HEK293 (cell line): ENCODE results near the gene DPYD.

Experiments
- CTCF ChIA-PET: fragments of 350-600 bp; formaldehyde crosslinking; extraction: SDS; loops from one replicate; lab custom pipeline; 2021; ENCODE audit warnings: antibody characterized with exemption; lab: Yijun Ruan, JAX
- POLR2A ChIA-PET: fragments of 300-600 bp; formaldehyde crosslinking; extraction: SDS; loops from one replicate; lab custom pipeline; 2020; ENCODE audit warnings: antibody characterized with exemption, inconsistent platforms; lab: Yijun Ruan, JAX
- H3K27ac ChIP-seq: fragments of 200-500 bp; sonication (Bioruptor generic); 2 replicates; pipeline ENCODE4 v1.5.1; 2014; ENCODE audit warnings: low read depth, low read length, control low read depth, inconsistent platforms; ENCODE audit errors: extremely low read depth
- H3K36me3 ChIP-seq, 2 experiments: fragments of 200-500 bp in 1 of 2; sonication (Bioruptor generic) in 1 of 2; 1 replicate in 1 of 2; 2 replicates in 1 of 2; pipeline ENCODE4 v1.5.1; 2014 to 2017; ENCODE audit warnings: inconsistent platforms in 2 of 2, low read length in 2 of 2; ENCODE audit not compliant: control insufficient read depth in 2 of 2, insufficient read depth in 1 of 2
- H3K4me1 ChIP-seq: fragments of 200-500 bp; sonication (Bioruptor generic); 2 replicates; pipeline ENCODE4 v1.5.1; 2014; ENCODE audit warnings: mild to moderate bottlenecking, low read length, inconsistent platforms; ENCODE audit not compliant: control insufficient read depth, insufficient read depth
- H3K4me3 ChIP-seq: 2 replicates; pipeline ENCODE4 v1.5.1; 2011; ENCODE audit warnings: low read depth, mild to moderate bottlenecking, control low read depth, low read length, moderate library complexity
- H3K9me3 ChIP-seq: fragments of 200-500 bp; sonication (Bioruptor generic); 2 replicates; pipeline ENCODE4 v1.5.1; 2014; ENCODE audit warnings: low read depth, low read length, inconsistent platforms; ENCODE audit not compliant: control insufficient read depth, insufficient read depth
- PRDM1 ChIP-seq: fragments of 450-650 bp; formaldehyde crosslinking; IDR thresholded peaks from 2 replicates; pipeline ENCODE4; 2016; ENCODE audit warnings: missing biosample characterization, missing genetic modification characterization
- PRDM2 ChIP-seq: fragments of 450-650 bp; formaldehyde crosslinking; IDR thresholded peaks from 2 replicates; pipeline ENCODE4 v1.5.1; 2016; ENCODE audit warnings: missing biosample characterization, missing genetic modification characterization, borderline replicate concordance
- YY2 ChIP-seq: fragments of 450-650 bp; formaldehyde crosslinking; IDR thresholded peaks from 2 replicates; pipeline ENCODE4 v1.5.1; 2016; ENCODE audit warnings: missing biosample characterization, missing genetic modification characterization
- ZBTB1 ChIP-seq: fragments of 450-650 bp; formaldehyde crosslinking; IDR thresholded peaks from 2 replicates; pipeline ENCODE4 v1.5.1; 2016; ENCODE audit warnings: missing biosample characterization, missing genetic modification characterization
- ZFHX2 ChIP-seq: fragments of 450-650 bp; formaldehyde crosslinking; conservative IDR thresholded peaks from 2 replicates; pipeline ENCODE4 v1.5.1; 2016; ENCODE audit warnings: missing biosample characterization, missing genetic modification characterization
- ZNF175 ChIP-seq: fragments of 450-650 bp; formaldehyde crosslinking; IDR thresholded peaks from 2 replicates; pipeline ENCODE4 v1.5.1; 2016; ENCODE audit warnings: missing biosample characterization, missing genetic modification characterization
- ZNF426 ChIP-seq: fragments of 450-650 bp; formaldehyde crosslinking; IDR thresholded peaks from 2 replicates; pipeline ENCODE4 v1.5.1; 2017; ENCODE audit warnings: missing biosample characterization, missing genetic modification characterization, mild to moderate bottlenecking, inconsistent platforms, moderate library complexity
- ZNF549 ChIP-seq: fragments of 450-650 bp; IDR thresholded peaks from 2 replicates; pipeline ENCODE4 v1.5.1; 2018; ENCODE audit warnings: missing biosample characterization, missing genetic modification characterization, mild to moderate bottlenecking, inconsistent platforms, moderate library complexity
- ZNF639 ChIP-seq: fragments of 450-650 bp; formaldehyde crosslinking; IDR thresholded peaks from 2 replicates; pipeline ENCODE4 v1.5.1; 2016; ENCODE audit warnings: missing biosample characterization, missing genetic modification characterization
- ZNF701 ChIP-seq: fragments of 450-650 bp; formaldehyde crosslinking; IDR thresholded peaks from 2 replicates; pipeline ENCODE4 v1.5.1; 2016; ENCODE audit warnings: missing biosample characterization, missing genetic modification characterization
- TF ChIP-seq, protein P1 (sequence below): fragments of 450-650 bp; formaldehyde crosslinking; IDR thresholded peaks from 2 replicates; pipeline ENCODE4; 2016; ENCODE audit warnings: missing biosample characterization, missing genetic modification characterization
- TF ChIP-seq, protein P2 (sequence below): fragments of 450-650 bp; formaldehyde crosslinking; IDR thresholded peaks from 2 replicates; pipeline ENCODE4 v1.5.1; 2016; ENCODE audit warnings: missing biosample characterization, missing genetic modification characterization

DPYD gene

DNA sequence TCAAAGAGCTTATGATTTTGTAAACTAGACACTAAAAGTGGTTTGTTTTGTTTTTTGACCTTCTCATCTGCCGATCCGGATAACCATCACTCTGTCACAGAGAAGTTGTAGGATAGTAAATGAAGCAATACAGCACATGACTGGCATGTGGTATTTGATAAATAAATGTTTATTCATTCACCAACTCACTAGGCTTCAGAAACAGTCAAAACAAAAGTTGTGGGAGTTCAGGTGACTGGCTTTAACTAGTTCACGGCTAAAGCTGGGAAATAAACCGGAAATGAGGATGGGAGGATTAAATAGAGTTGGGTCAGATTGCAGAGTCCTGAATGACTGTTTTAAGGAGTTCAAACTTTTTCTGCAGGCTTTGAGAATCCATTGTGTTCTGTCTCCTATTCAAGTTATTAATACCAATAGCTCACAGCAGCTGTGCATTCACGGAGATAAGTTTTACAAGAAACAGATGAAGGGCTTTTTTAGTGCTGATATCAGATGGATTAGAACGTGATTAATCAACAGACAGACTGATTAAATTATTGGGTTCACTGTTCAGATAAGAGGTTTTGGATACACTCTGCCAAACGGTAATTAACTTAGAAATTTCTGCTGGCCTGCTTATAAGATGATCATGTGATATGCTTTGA, 463.3 kb downstream of the DPYD start:
- TF ChIP-seq ZNF701 (tag by site-specific recombination) (no peak), ZBTB1 (tag by site-specific recombination) (no peak), ZNF426 (tag by site-specific recombination) (no peak), PRDM1 (tag by site-specific recombination) (no peak), PRDM2 (tag by site-specific recombination) (no peak), ZNF639 (tag by site-specific recombination) (no peak)
- TF ChIP-seq, protein P1, sequence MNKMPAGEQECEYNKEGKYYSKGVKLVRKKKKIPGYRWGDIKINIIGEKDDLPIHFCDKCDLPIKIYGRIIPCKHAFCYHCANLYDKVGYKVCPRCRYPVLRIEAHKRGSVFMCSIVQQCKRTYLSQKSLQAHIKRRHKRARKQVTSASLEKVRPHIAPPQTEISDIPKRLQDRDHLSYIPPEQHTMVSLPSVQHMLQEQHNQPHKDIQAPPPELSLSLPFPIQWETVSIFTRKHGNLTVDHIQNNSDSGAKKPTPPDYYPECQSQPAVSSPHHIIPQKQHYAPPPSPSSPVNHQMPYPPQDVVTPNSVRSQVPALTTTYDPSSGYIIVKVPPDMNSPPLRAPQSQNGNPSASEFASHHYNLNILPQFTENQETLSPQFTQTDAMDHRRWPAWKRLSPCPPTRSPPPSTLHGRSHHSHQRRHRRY (tag by site-specific recombination), result no peak
- TF ChIP-seq, all 188 proteins: peak for 0
- H3K4me3 ChIP-seq, result no peak overlapping the region
- no peaks in the 10 kb centered on the region for H3K4me1 ChIP-seq
- POLR2A ChIA-PET, result no interaction called here
- H3K36me3 ChIP-seq, result no peaks in the 10 kb centered on the region
- no peak overlapping the region for H3K27ac ChIP-seq
- H3K9me3 ChIP-seq, result no peaks in the 10 kb centered on the region
- CTCF ChIA-PET, result interaction anchor here (1.1 kb wide), 1 partner anchor 594 kb away, joined by 4 read pairs; no protein-coding TSS in a partner anchor

DNA sequence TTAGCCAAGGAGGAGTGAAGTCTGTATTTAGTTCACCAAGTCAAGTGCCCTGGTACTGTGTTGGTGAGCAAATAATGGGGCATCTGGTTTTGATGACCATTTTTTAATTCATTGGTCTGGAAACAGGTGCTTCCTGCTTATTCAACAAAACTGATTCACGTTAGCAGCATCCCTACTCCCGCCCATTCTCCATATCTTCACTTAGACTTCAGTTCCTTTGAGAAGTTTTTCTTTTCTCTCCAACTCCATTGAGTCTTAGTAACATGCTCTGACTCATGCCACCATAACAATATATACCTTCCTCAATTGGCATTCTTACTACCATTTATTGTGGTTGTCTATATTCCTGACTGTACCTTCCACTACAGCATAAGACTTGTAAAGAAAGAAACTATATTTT, 468.9 kb downstream of the DPYD start:
- ChIA-PET CTCF (interaction anchor here (0.6 kb wide), 1 partner anchor 1001 kb away, joined by 3 read pairs; no protein-coding TSS in a partner anchor), POLR2A (no interaction called here)
- Histone ChIP-seq H3K4me1 (no peaks in the 10 kb centered on the region), H3K27ac (no peak overlapping the region), H3K4me3 (no peak overlapping the region), H3K36me3 (no peaks in the 10 kb centered on the region), H3K9me3 (no peaks in the 10 kb centered on the region)
- TF ChIP-seq, protein P2, sequence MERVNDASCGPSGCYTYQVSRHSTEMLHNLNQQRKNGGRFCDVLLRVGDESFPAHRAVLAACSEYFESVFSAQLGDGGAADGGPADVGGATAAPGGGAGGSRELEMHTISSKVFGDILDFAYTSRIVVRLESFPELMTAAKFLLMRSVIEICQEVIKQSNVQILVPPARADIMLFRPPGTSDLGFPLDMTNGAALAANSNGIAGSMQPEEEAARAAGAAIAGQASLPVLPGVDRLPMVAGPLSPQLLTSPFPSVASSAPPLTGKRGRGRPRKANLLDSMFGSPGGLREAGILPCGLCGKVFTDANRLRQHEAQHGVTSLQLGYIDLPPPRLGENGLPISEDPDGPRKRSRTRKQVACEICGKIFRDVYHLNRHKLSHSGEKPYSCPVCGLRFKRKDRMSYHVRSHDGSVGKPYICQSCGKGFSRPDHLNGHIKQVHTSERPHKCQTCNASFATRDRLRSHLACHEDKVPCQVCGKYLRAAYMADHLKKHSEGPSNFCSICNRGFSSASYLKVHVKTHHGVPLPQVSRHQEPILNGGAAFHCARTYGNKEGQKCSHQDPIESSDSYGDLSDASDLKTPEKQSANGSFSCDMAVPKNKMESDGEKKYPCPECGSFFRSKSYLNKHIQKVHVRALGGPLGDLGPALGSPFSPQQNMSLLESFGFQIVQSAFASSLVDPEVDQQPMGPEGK (tag by site-specific recombination), result no peak
- TF ChIP-seq YY2 (tag by site-specific recombination) (no peak), ZNF175 (no peak), ZFHX2 (tag by site-specific recombination) (no peak), ZNF549 (no peak)
- TF ChIP-seq, all 188 proteins: peak for 0
